HG03159 (cell line): ENCODE results near the gene TMUB2.

Source experiments
- ATAC-seq: cut with Tn5 transposase; IDR thresholded peaks from one replicate; pipeline ENCODE4 v1.9.1; 2021; ENCODE audit warnings: mild to moderate bottlenecking, moderate library complexity; ENCODE audit not compliant: unreplicated experiment

TMUB2 gene

GRCh38 chr17:44202756-44203155 is 16.0 kb downstream of the TMUB2 start:
- ATAC-seq: no peak

- ATAC-seq: no peak
Measured at GRCh38 chr17:44203731-44204440, 17.1 kb downstream of the TMUB2 start.

DNA sequence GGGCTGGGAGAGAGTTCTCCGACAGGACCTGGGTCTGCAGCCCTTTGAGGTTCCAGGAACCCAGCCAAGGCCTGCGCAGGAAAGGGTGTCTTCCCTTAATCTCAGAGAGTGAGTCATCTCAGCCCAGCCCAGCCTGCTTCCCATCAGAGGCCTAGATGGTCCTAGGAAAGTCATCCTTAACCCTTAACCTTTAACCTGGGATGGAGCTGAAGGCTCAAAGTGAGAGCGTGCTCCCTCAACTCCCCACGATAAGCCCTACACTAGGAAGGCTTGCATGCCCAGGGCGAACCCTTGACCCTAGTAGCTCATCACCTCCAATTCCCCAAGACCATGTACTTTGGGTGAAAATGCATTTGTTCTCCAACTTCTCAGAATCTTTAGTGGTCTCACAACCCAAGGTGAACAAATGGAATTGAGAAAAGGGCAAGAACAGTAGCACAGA is 17.7 kb downstream of the TMUB2 start:
- ATAC-seq: no peak

GRCh38 chr17:44205962-44206824 is 19.4 kb downstream of the TMUB2 start:
- no peak for ATAC-seq

GRCh38 chr17:44206825-44207155 is 20.0 kb downstream of the TMUB2 start:
- ATAC-seq: no peak

DNA sequence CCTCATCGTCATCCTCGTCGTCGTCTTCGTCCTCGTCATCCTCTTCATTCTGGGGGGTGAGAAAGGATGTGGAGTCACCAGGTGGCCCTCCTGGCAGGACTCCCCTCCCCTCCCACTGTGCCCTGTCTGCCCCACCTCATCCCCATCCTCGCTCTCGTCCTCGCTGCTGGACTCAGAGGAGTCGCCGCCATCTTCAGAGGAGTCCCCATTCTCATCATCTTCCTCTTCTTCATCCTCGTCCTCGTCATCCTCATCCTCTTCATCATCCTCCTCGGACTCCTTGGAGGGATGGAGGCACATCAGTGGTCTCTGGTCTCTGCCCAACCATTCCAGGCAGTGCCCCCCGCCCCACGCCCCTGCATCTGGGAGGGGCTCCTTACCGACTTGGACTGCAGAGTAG is 20.5 kb downstream of the TMUB2 start:
- ATAC-seq: no peak

GRCh38 chr17:44207743-44208142 is 21.0 kb downstream of the TMUB2 start:
- ATAC-seq: no peak

DNA sequence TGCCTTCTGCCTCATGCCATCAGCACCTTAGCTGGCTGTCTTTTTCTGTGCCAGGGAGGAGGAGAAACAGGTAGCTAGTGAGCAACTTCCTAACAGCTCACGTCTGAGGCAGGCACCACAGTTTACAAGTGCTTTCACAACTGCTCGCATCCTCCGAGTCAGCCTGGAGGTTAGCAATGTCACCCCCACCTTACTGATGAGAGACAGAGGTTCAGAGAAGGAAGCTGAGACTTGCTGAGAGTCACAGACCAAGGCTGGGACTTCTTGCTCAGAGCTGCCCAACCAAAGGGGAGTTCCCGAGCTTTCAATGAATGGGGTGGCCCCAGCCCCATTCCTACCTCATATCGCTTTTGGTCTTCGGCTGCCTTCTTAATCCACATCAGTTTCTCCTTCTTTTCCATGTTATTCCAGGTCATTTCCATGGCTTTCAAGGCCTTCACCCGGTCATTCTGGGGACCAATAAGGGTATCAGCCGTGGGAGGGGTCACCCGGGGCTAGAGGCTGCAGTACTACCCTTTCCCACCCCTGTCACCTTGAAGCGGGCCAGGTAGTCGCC is 23.1 kb downstream of the TMUB2 start:
- ATAC-seq: no peak

- ATAC-seq: peak; percentile 71
Measured at GRCh38 chr17:44210342-44211192, 23.8 kb downstream of the TMUB2 start.

- no peak for ATAC-seq
Measured at GRCh38 chr17:44211281-44212265, 24.8 kb downstream of the TMUB2 start.

- no peak for ATAC-seq
Measured at GRCh38 chr17:44212507-44213402, 26.0 kb downstream of the TMUB2 start.

DNA sequence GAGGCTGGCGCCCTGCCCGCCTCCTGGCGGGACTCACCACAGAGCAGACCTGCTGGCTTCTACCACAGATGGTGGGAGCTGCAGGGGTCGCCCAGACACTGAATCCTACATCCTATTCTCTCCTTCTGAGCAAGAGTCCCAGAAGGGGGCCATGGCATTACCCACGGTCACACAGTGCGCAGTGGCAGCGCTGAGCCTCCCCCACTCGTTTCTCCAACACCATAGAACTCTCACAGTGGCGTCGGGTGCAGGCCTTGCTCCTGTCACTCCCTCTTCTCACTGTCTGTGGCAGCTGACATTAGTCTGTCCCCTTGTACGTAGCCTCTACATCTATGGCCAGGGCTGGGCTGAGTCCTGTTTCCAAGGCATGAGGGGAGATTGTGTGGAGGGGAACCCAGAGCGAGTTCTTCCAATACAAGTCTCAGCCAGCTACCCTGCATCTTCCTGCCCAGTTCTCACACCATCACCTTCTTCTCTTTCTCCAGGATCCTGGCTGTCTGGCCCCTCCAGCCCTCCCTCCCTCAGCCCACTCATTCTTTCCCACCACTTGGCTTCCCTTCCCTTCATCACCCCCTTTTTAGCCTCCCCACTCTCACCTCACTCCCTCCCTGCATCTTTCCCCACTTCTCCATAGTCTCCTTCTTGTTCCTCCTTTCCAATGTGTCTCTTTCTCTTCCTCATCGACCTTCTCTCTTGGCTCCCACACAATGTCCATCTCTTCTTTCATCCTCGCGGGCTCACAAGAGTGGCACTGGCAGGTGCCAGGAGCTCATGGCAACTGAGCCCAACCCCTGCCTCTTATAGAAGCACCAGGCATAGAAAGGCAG is 26.8 kb downstream of the TMUB2 start:
- ATAC-seq: no peak

DNA sequence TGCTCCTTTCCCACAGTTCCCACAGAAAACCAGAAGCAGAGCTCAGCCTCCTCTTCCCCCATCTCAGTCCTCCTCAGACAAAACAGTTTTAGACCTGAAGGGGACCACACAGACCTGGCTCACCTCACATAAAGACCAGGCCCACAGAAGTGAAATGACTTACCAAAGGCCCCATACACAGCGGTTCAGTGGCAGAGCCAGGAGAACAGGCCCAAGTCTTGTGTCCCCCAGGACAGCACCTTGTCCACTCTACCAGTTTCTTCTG is 27.4 kb downstream of the TMUB2 start:
- ATAC-seq: no peak

DNA sequence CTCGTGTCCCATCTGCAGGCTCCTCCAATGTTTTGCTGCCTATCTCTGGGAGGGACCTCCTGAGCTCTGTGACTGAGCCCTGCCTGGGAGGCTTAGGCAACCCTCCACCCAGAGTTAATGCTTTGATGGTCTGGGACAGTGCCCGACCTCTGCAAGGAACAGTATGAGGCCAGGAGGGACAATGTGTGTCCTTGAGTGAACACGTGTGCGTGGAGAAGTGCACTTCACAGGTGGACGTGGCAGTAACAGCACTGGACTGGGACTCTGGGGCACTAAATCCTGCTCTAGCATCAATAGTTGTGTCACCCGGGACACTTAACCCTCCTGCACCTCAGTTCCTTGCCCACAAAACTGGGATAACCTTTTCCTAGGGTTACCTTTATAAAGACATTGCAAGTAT is 28.1 kb downstream of the TMUB2 start:
- ATAC-seq: no peak

- ATAC-seq: no peak
Measured at GRCh38 chr17:44216173-44216572, 29.4 kb downstream of the TMUB2 start.

DNA sequence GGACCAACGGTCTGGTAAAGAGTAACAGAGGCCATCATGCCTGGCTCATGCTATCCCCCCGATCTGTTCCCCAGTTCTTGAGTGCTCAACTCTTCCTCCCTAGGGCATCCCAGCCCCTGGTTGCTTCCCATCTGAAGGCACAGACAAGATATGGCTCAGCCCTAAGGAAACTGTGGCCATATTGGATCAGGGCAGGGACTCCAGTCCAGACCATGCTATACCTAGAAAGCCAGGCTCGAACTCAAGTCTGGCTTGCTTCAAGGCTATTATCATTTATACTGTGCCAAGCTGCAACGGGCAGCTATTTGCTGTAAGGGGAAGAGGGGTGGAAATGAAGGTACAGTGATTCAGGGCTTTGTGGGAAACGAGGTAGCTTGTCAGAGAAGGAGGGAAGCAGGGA is 29.9 kb downstream of the TMUB2 start:
- ATAC-seq: no peak

- ATAC-seq: no peak
Measured at GRCh38 chr17:44217738-44218343, 31.1 kb downstream of the TMUB2 start.
